Measurements from ENCODE around the gene SFPQ.

DNA sequence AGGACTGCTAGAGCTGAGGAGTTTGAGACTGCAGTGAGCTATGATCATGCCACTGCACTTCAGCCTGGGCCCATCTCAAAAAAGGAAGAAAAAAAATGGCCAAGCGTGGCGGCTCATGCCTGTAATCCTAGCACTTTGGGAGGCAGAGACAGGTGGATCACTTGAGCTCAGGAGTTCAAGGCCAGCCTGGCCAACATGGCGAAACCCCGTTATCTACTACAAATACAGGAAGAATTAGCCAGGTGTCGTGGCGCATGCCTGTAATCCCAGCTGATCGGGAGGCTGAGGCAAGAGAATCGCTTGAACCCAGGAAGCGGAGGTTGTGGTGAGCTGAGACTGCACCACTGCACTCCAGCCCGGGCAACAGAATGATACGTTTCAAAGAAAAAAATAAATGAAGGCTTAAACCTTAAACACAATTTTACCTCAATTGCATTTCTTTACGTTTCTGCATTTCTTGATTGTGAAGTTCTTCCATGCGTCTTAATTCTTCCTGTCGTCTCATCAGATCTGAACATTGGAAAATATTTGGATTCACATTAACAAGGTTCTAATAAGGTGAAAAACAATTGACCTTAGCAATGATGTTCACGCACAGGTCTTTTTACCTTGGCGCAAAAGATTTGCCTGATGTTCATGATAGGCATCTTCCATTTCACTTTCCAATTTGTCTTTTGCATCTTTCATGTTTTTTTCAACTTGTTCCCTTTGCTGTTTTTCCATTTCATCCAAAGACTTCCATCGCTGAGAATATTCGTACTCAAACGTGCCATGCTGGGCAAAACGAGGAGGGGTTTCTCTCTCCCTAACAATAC is 4.2 kb downstream of the SFPQ start:
- TF ChIP-seq, protein P1, sequence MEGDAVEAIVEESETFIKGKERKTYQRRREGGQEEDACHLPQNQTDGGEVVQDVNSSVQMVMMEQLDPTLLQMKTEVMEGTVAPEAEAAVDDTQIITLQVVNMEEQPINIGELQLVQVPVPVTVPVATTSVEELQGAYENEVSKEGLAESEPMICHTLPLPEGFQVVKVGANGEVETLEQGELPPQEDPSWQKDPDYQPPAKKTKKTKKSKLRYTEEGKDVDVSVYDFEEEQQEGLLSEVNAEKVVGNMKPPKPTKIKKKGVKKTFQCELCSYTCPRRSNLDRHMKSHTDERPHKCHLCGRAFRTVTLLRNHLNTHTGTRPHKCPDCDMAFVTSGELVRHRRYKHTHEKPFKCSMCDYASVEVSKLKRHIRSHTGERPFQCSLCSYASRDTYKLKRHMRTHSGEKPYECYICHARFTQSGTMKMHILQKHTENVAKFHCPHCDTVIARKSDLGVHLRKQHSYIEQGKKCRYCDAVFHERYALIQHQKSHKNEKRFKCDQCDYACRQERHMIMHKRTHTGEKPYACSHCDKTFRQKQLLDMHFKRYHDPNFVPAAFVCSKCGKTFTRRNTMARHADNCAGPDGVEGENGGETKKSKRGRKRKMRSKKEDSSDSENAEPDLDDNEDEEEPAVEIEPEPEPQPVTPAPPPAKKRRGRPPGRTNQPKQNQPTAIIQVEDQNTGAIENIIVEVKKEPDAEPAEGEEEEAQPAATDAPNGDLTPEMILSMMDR (IDR thresholded peaks at IDR 0.05; ENCODE audit: low read length), result no peak
- TF ChIP-seq EZH2 (optimal IDR thresholded peaks at IDR 0.05; ENCODE audit: low read depth, low read length), result no peak
